GM12892 (cell line): Measurements from ENCODE around the gene RNF212.

Source experiments
- POLR2A ChIP-seq: IDR thresholded peaks from 2 replicates; pipeline ENCODE4 v1.6.1; 2011; ENCODE audit warnings: low read depth, low read length, control low read depth
- POLR2AphosphoS5 ChIP-seq: IDR thresholded peaks from 2 replicates; pipeline ENCODE4 v1.6.1; 2011; ENCODE audit warnings: low read depth, low read length, control low read depth
- TAF1 ChIP-seq: IDR thresholded peaks from 2 replicates; pipeline ENCODE4 v1.6.1; 2011; ENCODE audit warnings: low read depth, mild to moderate bottlenecking, control low read depth, low read length, borderline replicate concordance

- no peak for TF ChIP-seq POLR2A
- no peak for TF ChIP-seq POLR2AphosphoS5
- TF ChIP-seq TAF1, result no peak
Measured at GRCh38 chr4:1091561-1091995, 21.8 kb downstream of the RNF212 start.
